ENCODE data around the gene TLR3.

Gene TLR3

GRCh38 chr4:186105647-186106321, 36.8 kb downstream of the TLR3 start:
- DNase-seq: no peak

DNA sequence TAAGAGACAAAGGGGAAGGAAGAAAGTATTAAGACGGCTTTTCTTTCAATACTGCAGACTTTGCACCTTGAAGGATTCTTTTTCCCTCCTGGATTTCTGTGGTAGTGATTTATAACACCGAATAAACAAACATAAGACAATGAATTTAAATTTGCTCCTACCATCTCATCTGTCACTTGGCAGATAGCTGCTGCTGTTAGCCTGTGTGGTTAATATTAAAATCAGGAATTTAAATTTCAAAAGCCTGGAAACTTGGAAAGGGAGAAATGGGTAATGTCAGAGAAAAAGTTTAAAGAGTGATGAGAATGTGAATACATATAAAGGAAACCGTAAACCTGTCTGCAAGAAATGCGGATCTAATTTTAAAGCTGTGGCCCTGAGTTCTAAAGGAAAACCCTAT, 39.0 kb downstream of the TLR3 start:
- DNase-seq: no peak

GRCh38 chr4:186108391-186108790, 39.4 kb downstream of the TLR3 start:
- DNase-seq: no peak

DNA sequence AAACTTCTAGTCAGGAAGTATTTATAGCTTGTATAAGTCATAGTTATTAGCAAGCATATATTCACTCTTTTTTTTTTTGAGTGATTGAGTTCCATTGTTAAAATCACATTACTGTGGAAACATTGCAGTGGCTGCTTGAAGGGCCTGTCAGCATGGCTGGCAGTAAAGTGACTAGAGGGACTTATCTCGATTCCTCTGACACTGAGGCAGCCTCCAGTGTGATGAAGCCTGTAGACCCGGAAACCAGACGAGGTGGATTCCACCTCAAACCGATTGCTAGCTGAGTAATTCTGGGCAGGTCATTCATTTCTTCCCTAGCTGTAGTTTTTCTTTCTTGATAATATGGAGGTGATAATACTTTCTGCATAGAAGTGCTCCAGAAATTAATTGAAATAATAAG, 40.3 kb downstream of the TLR3 start:
- no peak for DNase-seq

GRCh38 chr4:186116697-186117096, 47.7 kb downstream of the TLR3 start:
- no peak for DNase-seq

GRCh38 chr4:186118582-186118981, 49.6 kb downstream of the TLR3 start:
- no peak for DNase-seq

DNA sequence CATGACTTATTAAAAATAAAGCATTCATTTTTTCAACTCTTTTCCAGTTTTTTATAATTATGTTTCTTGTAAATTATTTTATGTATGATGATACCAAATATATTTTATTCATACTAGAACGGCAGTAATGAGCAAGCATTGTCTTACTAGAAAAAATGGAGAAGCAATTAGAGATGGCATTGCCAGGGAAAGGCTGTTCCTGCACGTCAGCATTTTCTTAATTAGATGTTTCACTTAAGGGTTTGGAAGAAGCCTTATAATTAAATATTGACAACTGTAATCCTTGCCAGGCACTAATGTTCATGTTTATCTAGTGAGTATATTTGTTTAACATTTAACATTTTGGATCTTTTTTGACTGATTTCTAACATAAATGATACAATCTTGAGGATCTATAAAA, 52.1 kb downstream of the TLR3 start:
- DNase-seq: no peak

GRCh38 chr4:186128842-186129241, 59.9 kb downstream of the TLR3 start:
- DNase-seq: no peak

- no peak for DNase-seq
These were observed 63.0 kb downstream of the TLR3 start for GRCh38 chr4:186131935-186132334.

DNA sequence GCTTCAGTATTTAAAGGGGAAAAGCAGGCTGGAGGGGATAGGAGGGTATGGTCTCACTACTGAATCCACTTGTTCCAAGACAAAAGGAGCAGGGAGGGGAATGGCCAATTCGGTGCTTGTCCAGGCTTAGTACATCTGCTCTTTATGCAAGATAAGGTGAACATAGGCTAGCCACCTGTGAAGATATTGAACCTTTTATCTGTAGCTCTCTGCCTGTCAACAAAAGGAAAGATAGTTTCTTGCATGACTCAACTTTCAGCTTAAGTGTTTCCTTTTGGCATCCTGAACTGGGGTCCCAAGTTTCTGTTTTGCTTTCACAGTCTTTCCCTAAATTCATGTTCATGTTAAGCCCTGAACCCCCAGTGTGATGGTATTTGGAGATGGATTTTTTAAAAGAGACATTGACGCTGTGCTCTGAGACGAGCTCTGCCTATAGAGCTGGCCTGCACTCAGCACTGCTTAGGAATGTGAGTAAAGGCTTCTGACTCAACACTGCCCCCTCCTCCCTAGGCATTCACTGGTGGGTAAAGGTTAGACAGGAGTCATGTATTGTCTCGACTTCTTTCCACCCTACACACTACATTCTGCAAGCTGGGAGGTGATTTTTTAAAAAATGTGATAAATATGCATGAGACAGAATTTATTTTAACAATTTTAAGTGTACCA, 63.8 kb downstream of the TLR3 start:
- no peak for DNase-seq

DNA sequence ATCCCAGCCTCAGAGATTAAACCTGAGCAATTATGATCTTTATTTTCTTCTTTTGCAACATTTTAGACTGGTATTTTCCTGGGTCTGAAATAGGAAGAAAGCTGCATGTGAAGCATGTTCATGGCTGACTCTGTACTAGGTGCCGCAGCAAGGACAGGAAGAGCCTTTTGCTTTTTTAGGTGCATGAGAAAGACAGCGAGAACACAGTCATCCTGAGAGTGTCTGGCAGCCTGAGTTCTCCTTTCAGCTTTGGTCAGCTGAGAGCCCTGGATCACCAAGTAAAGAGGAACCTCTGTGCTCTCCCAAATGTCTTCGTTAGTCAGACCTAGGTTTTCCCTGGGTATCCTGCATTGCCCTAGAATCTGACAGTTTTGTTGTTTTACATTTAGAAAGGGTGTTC, 65.3 kb downstream of the TLR3 start:
- no peak for DNase-seq

- DNase-seq: no peak
These were observed 65.9 kb downstream of the TLR3 start for GRCh38 chr4:186134861-186135260.

DNA sequence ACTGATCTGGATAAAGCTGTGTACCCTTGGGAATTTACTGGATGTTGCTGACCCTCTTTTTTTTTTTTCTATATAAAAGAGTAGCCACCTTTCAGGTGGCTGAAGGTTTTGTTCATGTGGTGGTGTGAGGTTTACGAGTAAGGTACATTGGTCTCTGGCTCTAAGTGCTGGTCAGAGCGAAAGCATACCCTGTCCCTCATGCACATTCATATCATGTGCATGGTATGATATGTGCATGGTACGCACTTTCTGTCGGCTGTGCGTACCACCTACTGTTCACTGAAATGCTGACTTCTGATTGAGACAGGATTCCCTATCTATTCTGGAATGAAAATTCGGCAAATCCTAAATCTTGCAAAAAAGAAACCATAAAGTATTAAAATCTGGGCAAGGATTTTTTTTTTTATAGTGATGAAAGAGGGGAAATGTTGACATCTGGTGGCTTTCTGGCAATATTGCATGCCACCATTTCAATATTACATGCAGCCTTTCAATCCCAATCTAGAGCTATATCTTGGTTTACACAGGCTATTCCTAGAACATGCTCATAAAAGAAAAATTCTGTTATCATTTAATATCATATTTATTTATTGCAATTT, 68.3 kb downstream of the TLR3 start:
- DNase-seq: no peak

All from activated naive CD4-positive, alpha-beta T cell treated with anti-CD3 and anti-CD28 coated beads, Interleukin-2, amount 50 U/mL, for 16 hours (primary cell).